ENCODE measurements around the gene AQP9. TPM values are rescaled to one million over a fixed set of nuclear protein-coding genes. Genes with fewer than 3 reads are reported as not detected.

Gene AQP9
- total RNA-seq, 1 donor from 2014 or later: not detected

DNA sequence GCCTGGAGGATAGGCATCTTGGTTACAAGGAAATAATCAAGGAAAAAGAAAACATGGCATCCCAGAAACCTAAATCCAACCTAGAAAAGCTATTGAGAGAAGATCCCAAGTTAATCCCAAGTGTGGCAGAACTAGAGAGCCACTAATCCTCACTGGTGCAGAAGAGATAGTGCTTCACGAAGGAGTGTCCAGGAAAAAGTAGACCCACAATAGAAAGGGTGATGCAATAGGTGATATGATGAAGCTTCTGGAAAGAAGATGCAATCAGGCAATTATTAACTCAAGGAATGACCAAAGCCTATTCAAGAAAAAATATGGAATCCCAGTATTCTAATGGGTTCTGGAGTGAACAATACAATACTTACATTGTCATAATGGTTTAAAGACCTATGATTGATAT, 95.2 kb downstream of the AQP9 start:
- peaks cover 7% of the 10 kb centered on the region for H3F3A ChIP-seq (ENCODE audit: low read depth)
- no peaks in the 10 kb centered on the region for H3K36me3 Mint-ChIP-seq
- no peak for DNase-seq (ENCODE audit: low spot score)
- H3K4me3 Mint-ChIP-seq: no peak overlapping the region
- H3K4me3 ChIP-seq: no peak overlapping the region
- H3K4me1 Mint-ChIP-seq: peaks cover 31% of the 10 kb centered on the region
- H3K9me3 ChIP-seq (ENCODE audit: low read depth): no peaks in the 10 kb centered on the region
- TF ChIP-seq EZH2 (IDR thresholded peaks at IDR 0.05) (no peak), EZH2phosphoT487 (IDR thresholded peaks at IDR 0.05) (no peak)
- TF ChIP-seq, protein P1, sequence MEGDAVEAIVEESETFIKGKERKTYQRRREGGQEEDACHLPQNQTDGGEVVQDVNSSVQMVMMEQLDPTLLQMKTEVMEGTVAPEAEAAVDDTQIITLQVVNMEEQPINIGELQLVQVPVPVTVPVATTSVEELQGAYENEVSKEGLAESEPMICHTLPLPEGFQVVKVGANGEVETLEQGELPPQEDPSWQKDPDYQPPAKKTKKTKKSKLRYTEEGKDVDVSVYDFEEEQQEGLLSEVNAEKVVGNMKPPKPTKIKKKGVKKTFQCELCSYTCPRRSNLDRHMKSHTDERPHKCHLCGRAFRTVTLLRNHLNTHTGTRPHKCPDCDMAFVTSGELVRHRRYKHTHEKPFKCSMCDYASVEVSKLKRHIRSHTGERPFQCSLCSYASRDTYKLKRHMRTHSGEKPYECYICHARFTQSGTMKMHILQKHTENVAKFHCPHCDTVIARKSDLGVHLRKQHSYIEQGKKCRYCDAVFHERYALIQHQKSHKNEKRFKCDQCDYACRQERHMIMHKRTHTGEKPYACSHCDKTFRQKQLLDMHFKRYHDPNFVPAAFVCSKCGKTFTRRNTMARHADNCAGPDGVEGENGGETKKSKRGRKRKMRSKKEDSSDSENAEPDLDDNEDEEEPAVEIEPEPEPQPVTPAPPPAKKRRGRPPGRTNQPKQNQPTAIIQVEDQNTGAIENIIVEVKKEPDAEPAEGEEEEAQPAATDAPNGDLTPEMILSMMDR (IDR thresholded peaks at IDR 0.05): no peak
- H4K20me1 ChIP-seq (ENCODE audit: low read depth): no peaks in the 10 kb centered on the region
- no peaks in the 10 kb centered on the region for H3K36me3 ChIP-seq
- no peak overlapping the region for H3K27ac ChIP-seq
- H3K27ac Mint-ChIP-seq: no peak overlapping the region
- no peak overlapping the region for H3K4me2 ChIP-seq
- no peak overlapping the region for H2AFZ ChIP-seq (replicated peaks)
- no peaks in the 10 kb centered on the region for H3K27me3 ChIP-seq
- H3K27me3 Mint-ChIP-seq (ENCODE audit: insufficient read depth, low read depth): peaks cover 7% of the 10 kb centered on the region
- peaks cover 5% of the 10 kb centered on the region for H3K9me3 Mint-ChIP-seq
- peaks cover 24% of the 10 kb centered on the region for H3K4me1 ChIP-seq
- no peak overlapping the region for H3K9ac ChIP-seq
- no peaks in the 10 kb centered on the region for H3K79me2 ChIP-seq (ENCODE audit: low read depth)

Small RNA genes within 50 kb of the gene (small RNA-seq; reads per million reads assigned to genes)
- gene MTCO3P23: not detected

Other genes starting within 250 kb of the AQP9 start
- 30.8 and 52.5 TPM in 2 replicates for gene ALDH1A2, start 72.7 kb upstream of the AQP9 start, total RNA-seq (ENCODE audit: low replicate concordance)